CD14-positive monocyte (primary cell): ENCODE results near the gene ADORA2A. TPM values are rescaled to one million over a fixed set of nuclear protein-coding genes. Genes with fewer than 3 reads are reported as not detected.
A peak's percentile ranks its signal among the peaks of the same experiment; 100 is the strongest.

Source experiments
- DNase-seq, 3 donors: peaks; one replicate each; pipeline ENCODE4 v3.0.0-alpha.2; 2011 to 2022
- H2AFZ ChIP-seq: 2 replicates; pipeline ENCODE4 v1.6.0; 2012; ENCODE audit warnings: mild to moderate bottlenecking, low read depth, low read length, inconsistent platforms; ENCODE audit not compliant: insufficient read depth, poor library complexity, severe bottlenecking
- H3K27ac ChIP-seq, 2 donors: 1 replicate in 1 of 2; 2 replicates in 1 of 2; pipeline ENCODE4 v1.5.1; 2012 to 2013; ENCODE audit warnings: low read length in 2 of 2, control low read depth in 1 of 2, inconsistent platforms in 1 of 2, low read depth in 1 of 2, mild to moderate bottlenecking in 1 of 2
- H3K27me3 ChIP-seq, 2 donors: one replicate each; pipeline versions ENCODE4 v1.6.0 to v1.6.1; 2011 to 2013; ENCODE audit warnings: low read length in 2 of 2; ENCODE audit not compliant: control insufficient read depth in 2 of 2, insufficient read depth in 2 of 2
- H3K36me3 ChIP-seq, 2 donors: replicated peaks in 1 of 2; 1 replicate in 1 of 2; 2 replicates in 1 of 2; pipeline versions ENCODE4 v1.5.1 to v1.6.1; 2012 to 2013; ENCODE audit warnings: low read length in 2 of 2, control low read depth in 1 of 2, inconsistent platforms in 1 of 2, mild to moderate bottlenecking in 1 of 2; ENCODE audit not compliant: insufficient read depth in 2 of 2, control insufficient read depth in 1 of 2
- H3K4me1 ChIP-seq, 2 donors: 1 replicate in 1 of 2; 2 replicates in 1 of 2; pipeline versions ENCODE4 v1.5.1 to v1.6.1; 2012 to 2013; ENCODE audit warnings: low read length in 2 of 2, control low read depth in 1 of 2, inconsistent platforms in 1 of 2, mild to moderate bottlenecking in 1 of 2, moderate library complexity in 1 of 2; ENCODE audit not compliant: insufficient read depth in 2 of 2, control insufficient read depth in 1 of 2
- H3K4me2 ChIP-seq: replicated peaks from 2 replicates; pipeline ENCODE3; 2012; ENCODE audit warnings: low read length, moderate library complexity, mild to moderate bottlenecking; ENCODE audit not compliant: poor library complexity, severe bottlenecking; ENCODE audit errors: extremely low read depth
- H3K4me3 ChIP-seq, 3 experiments: fragments of 200-600 bp in 1 of 3; sonication (generic) in 1 of 3; replicated peaks in 1 of 3; 1 replicate in 2 of 3; 2 replicates in 1 of 3; pipeline ENCODE4 v1.5.1; 2011 to 2013; ENCODE audit warnings: low read length in 3 of 3, mild to moderate bottlenecking in 3 of 3, control low read depth in 2 of 3, low read depth in 2 of 3, inconsistent platforms in 1 of 3, moderate library complexity in 1 of 3
- H3K79me2 ChIP-seq: 2 replicates; pipeline ENCODE4 v1.6.0; 2012; ENCODE audit warnings: mild to moderate bottlenecking, control low read depth, inconsistent platforms, low read length, moderate library complexity; ENCODE audit not compliant: insufficient read depth
- H3K9ac ChIP-seq: 2 replicates; pipeline ENCODE4 v1.6.0; 2017; ENCODE audit warnings: low read length, mild to moderate bottlenecking; ENCODE audit not compliant: insufficient read depth, poor library complexity, severe bottlenecking
- H3K9me3 ChIP-seq, 2 donors: replicated peaks in 1 of 2; 1 replicate in 1 of 2; 2 replicates in 1 of 2; pipeline versions ENCODE4 v1.5.1 to v1.6.1; 2012 to 2013; ENCODE audit warnings: low read length in 2 of 2, control low read depth in 1 of 2; ENCODE audit not compliant: control insufficient read depth in 1 of 2, insufficient read depth in 1 of 2
- H4K20me1 ChIP-seq: 2 replicates; pipeline ENCODE4 v1.6.0; 2012; ENCODE audit warnings: mild to moderate bottlenecking, low read length, control low read depth, moderate library complexity; ENCODE audit not compliant: insufficient read depth
- H3K27ac Mint-ChIP-seq, 7 donors: one replicate each; pipeline ENCODE4 v1.8.0; 2020; ENCODE audit warnings: mild to moderate bottlenecking in 7 of 7, mixed read lengths in 7 of 7, moderate library complexity in 6 of 7, inconsistent platforms in 2 of 7
- H3K27me3 Mint-ChIP-seq, 3 donors: one replicate each; pipeline ENCODE4 v1.8.0; 2021 to 2022; ENCODE audit warnings: low read depth in 3 of 3, mild to moderate bottlenecking in 3 of 3, mixed read lengths in 3 of 3, moderate library complexity in 3 of 3, inconsistent platforms in 1 of 3
- H3K36me3 Mint-ChIP-seq, 2 donors: one replicate each; pipeline ENCODE4 v1.8.0; 2020; ENCODE audit warnings: mixed read lengths in 2 of 2, inconsistent platforms in 1 of 2, mild to moderate bottlenecking in 1 of 2
- H3K4me1 Mint-ChIP-seq: one replicate; pipeline ENCODE4 v1.8.0; 2020; ENCODE audit warnings: mild to moderate bottlenecking, mixed read lengths
- H3K4me3 Mint-ChIP-seq, 2 donors: one replicate each; pipeline ENCODE4 v1.8.0; 2020; ENCODE audit warnings: mild to moderate bottlenecking in 2 of 2, mixed read lengths in 2 of 2, moderate library complexity in 1 of 2
- H3K9me3 Mint-ChIP-seq, 7 donors: one replicate each; pipeline ENCODE4 v1.8.0; 2020 to 2022; ENCODE audit warnings: mixed read lengths in 7 of 7, mild to moderate bottlenecking in 6 of 7, moderate library complexity in 6 of 7, inconsistent platforms in 2 of 7
- WGBS: methylation state at CpG from one replicate; pipeline ENCODE4 v1.1.5; 2013; ENCODE audit warnings: missing lambda C conversion rate; ENCODE audit not compliant: insufficient coverage; 5-methylcytosine and 5-hydroxymethylcytosine counted together
- intact Hi-C, 2 donors: fragments of 100-400 bp; cut with micrococcal nuclease; formaldehyde crosslinking; loops; one replicate each; pipeline versions ENCODE4 v1.15.0 to v1.15.1; 2023
- polyA plus RNA-seq, 3 donors: library from polyadenylated mRNA; depleted of rRNA in 1 of 3; unstranded in 2 of 3; stranded (reverse) in 1 of 3; fragments of 300-500 nt in 2 of 3; fragments of >200 nt in 1 of 3; fragmentation: Illumina TruSeq in 2 of 3; gene quantifications; 1 replicate in 2 of 3; 2 replicates in 1 of 3; pipeline ENCODE4 v1.2.3, GENCODE V29; 2012 to 2021
- TF ChIP-seq, protein P1 (sequence below): fragments of 200-600 bp; IDR thresholded peaks from one replicate; pipeline ENCODE4 v1.8.0; 2022; ENCODE audit warnings: antibody characterized with exemption, mild to moderate bottlenecking

ADORA2A gene
- polyA plus RNA-seq, 3 donors: 5.8 to 10.2 (median 6.5) TPM

DNA sequence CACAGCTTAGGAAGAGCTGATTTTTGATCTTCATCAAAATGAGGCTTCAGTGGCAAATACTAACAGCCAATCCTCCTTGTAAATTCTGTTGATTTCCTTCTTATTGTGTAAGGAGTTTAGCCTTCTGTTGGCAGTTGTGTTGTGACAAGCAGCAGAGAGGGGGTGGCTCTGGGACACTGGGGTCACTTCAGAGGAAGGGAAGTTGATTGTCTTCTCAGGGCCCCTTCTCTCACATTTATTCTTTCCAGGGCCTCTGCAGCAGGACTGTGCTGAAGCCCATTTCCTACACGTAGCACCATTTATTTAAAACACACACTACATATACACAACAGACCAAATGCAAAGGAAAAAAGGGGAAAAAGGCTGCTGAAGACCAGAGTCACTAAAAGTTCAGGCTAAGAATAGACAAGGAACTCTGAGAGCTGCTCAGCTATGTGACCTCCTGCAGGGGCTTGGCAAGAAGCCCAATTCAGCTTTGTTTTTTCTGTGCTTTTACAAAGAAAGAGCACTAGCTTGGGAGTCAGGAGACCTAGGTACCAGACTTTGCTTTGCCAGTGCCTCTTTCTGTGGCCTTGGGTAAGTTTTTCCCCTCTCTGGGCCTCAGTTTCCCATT, 39.4 kb downstream of the ADORA2A start:
- TF ChIP-seq, protein P1, sequence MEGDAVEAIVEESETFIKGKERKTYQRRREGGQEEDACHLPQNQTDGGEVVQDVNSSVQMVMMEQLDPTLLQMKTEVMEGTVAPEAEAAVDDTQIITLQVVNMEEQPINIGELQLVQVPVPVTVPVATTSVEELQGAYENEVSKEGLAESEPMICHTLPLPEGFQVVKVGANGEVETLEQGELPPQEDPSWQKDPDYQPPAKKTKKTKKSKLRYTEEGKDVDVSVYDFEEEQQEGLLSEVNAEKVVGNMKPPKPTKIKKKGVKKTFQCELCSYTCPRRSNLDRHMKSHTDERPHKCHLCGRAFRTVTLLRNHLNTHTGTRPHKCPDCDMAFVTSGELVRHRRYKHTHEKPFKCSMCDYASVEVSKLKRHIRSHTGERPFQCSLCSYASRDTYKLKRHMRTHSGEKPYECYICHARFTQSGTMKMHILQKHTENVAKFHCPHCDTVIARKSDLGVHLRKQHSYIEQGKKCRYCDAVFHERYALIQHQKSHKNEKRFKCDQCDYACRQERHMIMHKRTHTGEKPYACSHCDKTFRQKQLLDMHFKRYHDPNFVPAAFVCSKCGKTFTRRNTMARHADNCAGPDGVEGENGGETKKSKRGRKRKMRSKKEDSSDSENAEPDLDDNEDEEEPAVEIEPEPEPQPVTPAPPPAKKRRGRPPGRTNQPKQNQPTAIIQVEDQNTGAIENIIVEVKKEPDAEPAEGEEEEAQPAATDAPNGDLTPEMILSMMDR: no peak
- DNase-seq: no peak
- peak overlapping the region; percentile 52 for H3K4me2 ChIP-seq
- WGBS: no CpG with 5 or more reads among the region's 1 CpG
- no peaks in the 10 kb centered on the region for H3K27me3 ChIP-seq
- H3K9me3 ChIP-seq: no peaks in the 10 kb centered on the region
- peak overlapping the region in 1 of 3 experiments; percentile 48 for H3K4me3 ChIP-seq
- no peaks in the 10 kb centered on the region for H3K36me3 ChIP-seq
- Mint-ChIP-seq H3K9me3 (peaks cover 0 to 3% (median 0%) of the 10 kb centered on the region in 7 donors), H3K36me3 (peaks cover 0 to 2% of the 10 kb centered on the region in 2 donors), H3K27me3 (no peaks in the 10 kb centered on the region), H3K4me1 (peaks cover 57% of the 10 kb centered on the region), H3K27ac (peak overlapping the region; percentile 64 to 91 (median 79)), H3K4me3 (peak overlapping the region; percentile 37 to 72)
- no peaks in the 10 kb centered on the region for H4K20me1 ChIP-seq
- H3K79me2 ChIP-seq: no peaks in the 10 kb centered on the region
- peaks cover 48 to 64% of the 10 kb centered on the region in 2 donors for H3K4me1 ChIP-seq
- H3K27ac ChIP-seq: peak overlapping the region; percentile 37 to 58
- H3K9ac ChIP-seq: peak overlapping the region; percentile 2
- intact Hi-C loops: loop anchor here in 1 of 2 donors (5.0 kb wide), 1 partner anchor 35 kb away; no protein-coding TSS in a partner anchor
- H2AFZ ChIP-seq: no peak overlapping the region

DNA sequence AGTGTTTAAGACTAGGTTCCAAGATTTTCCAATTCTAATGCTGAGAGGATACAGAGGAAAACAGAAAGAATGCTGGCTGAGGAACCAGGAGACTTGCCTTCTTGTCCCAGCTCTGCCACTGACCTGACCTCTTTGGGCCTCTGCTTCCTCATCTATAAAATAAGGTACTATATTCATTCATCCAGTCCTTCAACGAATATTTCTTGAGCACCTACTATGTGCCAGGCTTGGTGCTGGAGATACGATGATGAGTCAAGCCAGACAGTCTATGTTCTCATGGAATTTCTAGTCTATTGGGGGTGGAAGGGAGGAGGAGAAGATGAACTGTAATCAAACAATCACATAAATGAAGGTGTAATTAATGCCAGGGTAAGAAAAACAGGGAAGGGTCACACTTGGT, 39.9 kb downstream of the ADORA2A start:
- Mint-ChIP-seq H3K4me1 (peaks cover 57% of the 10 kb centered on the region), H3K9me3 (peaks cover 0 to 3% (median 0%) of the 10 kb centered on the region in 7 donors), H3K27ac (peak overlapping the region; percentile 53 to 91 (median 79)), H3K4me3 (peak overlapping the region; percentile 37 to 72), H3K27me3 (no peaks in the 10 kb centered on the region), H3K36me3 (no peaks in the 10 kb centered on the region)
- no peak overlapping the region for H3K9ac ChIP-seq
- H3K79me2 ChIP-seq: no peaks in the 10 kb centered on the region
- no peaks in the 10 kb centered on the region for H3K9me3 ChIP-seq
- no peaks in the 10 kb centered on the region for H3K27me3 ChIP-seq
- no peak for DNase-seq
- peak overlapping the region; percentile 52 for H3K4me2 ChIP-seq
- H3K4me3 ChIP-seq: peak overlapping the region in 1 of 3 experiments; percentile 48
- peaks cover 47 to 63% of the 10 kb centered on the region in 2 donors for H3K4me1 ChIP-seq
- peak overlapping the region; percentile 37 to 58 for H3K27ac ChIP-seq
- H3K36me3 ChIP-seq: no peaks in the 10 kb centered on the region
- TF ChIP-seq, protein P1: no peak
- no peaks in the 10 kb centered on the region for H4K20me1 ChIP-seq
- H2AFZ ChIP-seq: no peak overlapping the region
- WGBS: no CpG with 5 or more reads among the region's 2 CpGs
- intact Hi-C loops: loop anchor here in 1 of 2 donors (5.0 kb wide), 1 partner anchor 35 kb away; no protein-coding TSS in a partner anchor
